ENCODE data around the gene OR2L8. TPM values are rescaled to one million over a fixed set of nuclear protein-coding genes. Genes with fewer than 3 reads are reported as not detected.

OR2L8 gene
- total and polyA plus RNA-seq, 12 donors, result not detected

- H3K4me3 ChIP-seq, result peak overlapping the region in 6 of 10 donors; percentile 9 to 46 (median 34)
- intact Hi-C loops (cut with DNase I), result no loop called here
- TF ChIP-seq CTCF (IDR thresholded peaks at IDR 0.05), result no peak
- H3K27me3 ChIP-seq, result no peaks in the 10 kb centered on the region
- DNase-seq, result no peak
- WGBS, 2 donors, result 48 to 58% methylated on average over 7 of the region's 7 CpGs
- H3K4me1 ChIP-seq, result no peaks in the 10 kb centered on the region
- ATAC-seq, result no peak
- H3K27ac ChIP-seq, result peak overlapping the region in 1 of 10 donors; percentile 55
- H3K36me3 ChIP-seq, result no peaks in the 10 kb centered on the region
- H3K9me3 ChIP-seq, result peaks cover 0 to 4% (median 0%) of the 10 kb centered on the region in 11 donors
These were observed 42.1 kb upstream of the OR2L8 start for GRCh38 chr1:247906504-247907047.

GRCh38 chr1:247908766-247909165, 39.9 kb upstream of the OR2L8 start:
- peaks cover 0 to 8% (median 0%) of the 10 kb centered on the region in 11 donors for H3K9me3 ChIP-seq
- no peaks in the 10 kb centered on the region for H3K36me3 ChIP-seq
- no peaks in the 10 kb centered on the region for H3K4me1 ChIP-seq
- no peak for TF ChIP-seq CTCF (IDR thresholded peaks at IDR 0.05)
- intact Hi-C loops (cut with DNase I), result no loop called here
- no peaks in the 10 kb centered on the region for H3K27me3 ChIP-seq
- ATAC-seq, result no peak
- no peak for DNase-seq
- no peak overlapping the region for H3K27ac ChIP-seq
- WGBS, 2 donors, result 74 to 80% methylated on average over 5 of the region's 5 CpGs
- no peak overlapping the region for H3K4me3 ChIP-seq

GRCh38 chr1:247913786-247914185, 34.9 kb upstream of the OR2L8 start:
- intact Hi-C loops (cut with DNase I), result no loop called here
- no peak for ATAC-seq
- TF ChIP-seq CTCF (IDR thresholded peaks at IDR 0.05), result no peak

GRCh38 chr1:247914941-247915662, 33.6 kb upstream of the OR2L8 start:
- Histone ChIP-seq H3K27ac (no peak overlapping the region), H3K4me3 (no peak overlapping the region), H3K9me3 (peaks cover 0 to 8% (median 0%) of the 10 kb centered on the region in 11 donors), H3K36me3 (no peaks in the 10 kb centered on the region), H3K4me1 (no peaks in the 10 kb centered on the region), H3K27me3 (no peaks in the 10 kb centered on the region)
- no peak for TF ChIP-seq CTCF (IDR thresholded peaks at IDR 0.05)
- DNase-seq (no peak), ATAC-seq (no peak)
- WGBS, 2 donors, result 37 to 44% methylated on average over 4 of the region's 4 CpGs
- intact Hi-C loops (cut with DNase I), result no loop called here

More at GRCh38 chr1:247913786-247914185, 34.9 kb upstream of the OR2L8 start:
- Histone ChIP-seq H3K9me3 (peaks cover 0 to 8% (median 0%) of the 10 kb centered on the region in 11 donors), H3K36me3 (no peaks in the 10 kb centered on the region), H3K4me1 (no peaks in the 10 kb centered on the region), H3K4me3 (no peak overlapping the region), H3K27me3 (no peaks in the 10 kb centered on the region), H3K27ac (no peak overlapping the region)
- no peak for DNase-seq
- WGBS, 2 donors, result 68 to 72% methylated on average over 2 of the region's 2 CpGs

Measured in heart right ventricle (tissue), 16 donors.